ENCODE data around the gene GINS3. TPM values are rescaled to one million over a fixed set of nuclear protein-coding genes. Genes with fewer than 3 reads are reported as not detected.

The GINS3 gene
- total and polyA plus RNA-seq, 4 donors: 0.59 to 2.2 (median 1.4) TPM

- WGBS, 2 donors: 27 to 29% methylated on average over 2 of the region's 2 CpGs
- Histone ChIP-seq H3K36me3 (ENCODE audit: control insufficient read depth in 1 of 2, insufficient read depth in 2 of 2, low read length in 1 of 2) (no peaks in the 10 kb centered on the region), H3K27me3 (ENCODE audit: control insufficient read depth in 1 of 2, insufficient read depth in 2 of 2, low read length in 1 of 2) (no peaks in the 10 kb centered on the region), H3K9me3 (ENCODE audit: control insufficient read depth, low read length) (peaks cover 2% of the 10 kb centered on the region), H3K4me1 (ENCODE audit: control insufficient read depth in 1 of 2, insufficient read depth in 2 of 2, low read length in 2 of 2) (no peaks in the 10 kb centered on the region), H3K4me3 (ENCODE audit: low read length in 2 of 2) (no peak overlapping the region), H3K27ac (ENCODE audit: low read depth in 1 of 2, low read length in 2 of 2) (no peak overlapping the region)
- DNase-seq: no peak
- no peak for ATAC-seq (ENCODE audit: low FRiP score)
- intact Hi-C loops (cut with DNase I): no loop called here
These were observed 56.6 kb downstream of the GINS3 start for GRCh38 chr16:58448890-58449289.

- 75 to 82% methylated on average over 4 of the region's 4 CpGs for WGBS, 2 donors
- no peaks in the 10 kb centered on the region for H3K4me1 ChIP-seq (ENCODE audit: control insufficient read depth in 1 of 2, insufficient read depth in 2 of 2, low read length in 2 of 2)
- H3K36me3 ChIP-seq (ENCODE audit: control insufficient read depth in 1 of 2, insufficient read depth in 2 of 2, low read length in 1 of 2): no peaks in the 10 kb centered on the region
- H3K27me3 ChIP-seq (ENCODE audit: control insufficient read depth in 1 of 2, insufficient read depth in 2 of 2, low read length in 1 of 2): no peaks in the 10 kb centered on the region
- ATAC-seq (ENCODE audit: low FRiP score) (no peak), DNase-seq (no peak)
- no peak overlapping the region for H3K27ac ChIP-seq (ENCODE audit: low read depth in 1 of 2, low read length in 2 of 2)
- peaks cover 2% of the 10 kb centered on the region for H3K9me3 ChIP-seq (ENCODE audit: control insufficient read depth, low read length)
- intact Hi-C loops (cut with DNase I): no loop called here
- H3K4me3 ChIP-seq (ENCODE audit: low read length in 2 of 2): no peak overlapping the region
These were observed 57.0 kb downstream of the GINS3 start for GRCh38 chr16:58449306-58449705.

- Histone ChIP-seq H3K36me3 (ENCODE audit: control insufficient read depth in 1 of 2, insufficient read depth in 2 of 2, low read length in 1 of 2) (no peaks in the 10 kb centered on the region), H3K9me3 (ENCODE audit: control insufficient read depth, low read length) (peaks cover 2% of the 10 kb centered on the region), H3K27ac (ENCODE audit: low read depth in 1 of 2, low read length in 2 of 2) (no peak overlapping the region), H3K4me3 (ENCODE audit: low read length in 2 of 2) (no peak overlapping the region), H3K4me1 (ENCODE audit: control insufficient read depth in 1 of 2, insufficient read depth in 2 of 2, low read length in 2 of 2) (no peaks in the 10 kb centered on the region), H3K27me3 (ENCODE audit: control insufficient read depth in 1 of 2, insufficient read depth in 2 of 2, low read length in 1 of 2) (no peaks in the 10 kb centered on the region)
- no peak for DNase-seq
- intact Hi-C loops (cut with DNase I): no loop called here
- no peak for ATAC-seq (ENCODE audit: low FRiP score)
- 78 to 79% methylated on average over 5 of the region's 5 CpGs for WGBS, 2 donors
These were observed 57.5 kb downstream of the GINS3 start for GRCh38 chr16:58449768-58450167.

- H3K9me3 ChIP-seq (ENCODE audit: control insufficient read depth, low read length): peaks cover 2% of the 10 kb centered on the region
- intact Hi-C loops (cut with DNase I): no loop called here
- H3K4me3 ChIP-seq (ENCODE audit: low read length in 2 of 2): no peak overlapping the region
- H3K4me1 ChIP-seq (ENCODE audit: control insufficient read depth in 1 of 2, insufficient read depth in 2 of 2, low read length in 2 of 2): no peaks in the 10 kb centered on the region
- H3K36me3 ChIP-seq (ENCODE audit: control insufficient read depth in 1 of 2, insufficient read depth in 2 of 2, low read length in 1 of 2): no peaks in the 10 kb centered on the region
- no peak for DNase-seq
- WGBS, 2 donors: 73 to 80% methylated on average over 7 of the region's 7 CpGs
- H3K27me3 ChIP-seq (ENCODE audit: control insufficient read depth in 1 of 2, insufficient read depth in 2 of 2, low read length in 1 of 2): no peaks in the 10 kb centered on the region
- no peak for ATAC-seq (ENCODE audit: low FRiP score)
- H3K27ac ChIP-seq (ENCODE audit: low read depth in 1 of 2, low read length in 2 of 2): no peak overlapping the region
These were observed 58.3 kb downstream of the GINS3 start for GRCh38 chr16:58450590-58450989.

GRCh38 chr16:58451265-58451689, 59.0 kb downstream of the GINS3 start:
- WGBS, 2 donors: 37 to 39% methylated on average over 3 of the region's 3 CpGs
- H3K27ac ChIP-seq (ENCODE audit: low read depth in 1 of 2, low read length in 2 of 2): no peak overlapping the region
- no peaks in the 10 kb centered on the region for H3K36me3 ChIP-seq (ENCODE audit: control insufficient read depth in 1 of 2, insufficient read depth in 2 of 2, low read length in 1 of 2)
- H3K4me3 ChIP-seq (ENCODE audit: low read length in 2 of 2): no peak overlapping the region
- ATAC-seq (ENCODE audit: low FRiP score) (no peak), DNase-seq (no peak)
- H3K4me1 ChIP-seq (ENCODE audit: control insufficient read depth in 1 of 2, insufficient read depth in 2 of 2, low read length in 2 of 2): no peaks in the 10 kb centered on the region
- H3K27me3 ChIP-seq (ENCODE audit: control insufficient read depth in 1 of 2, insufficient read depth in 2 of 2, low read length in 1 of 2): no peaks in the 10 kb centered on the region
- intact Hi-C loops (cut with DNase I): no loop called here
- H3K9me3 ChIP-seq (ENCODE audit: control insufficient read depth, low read length): peaks cover 2% of the 10 kb centered on the region

- intact Hi-C loops (cut with DNase I): no loop called here
- DNase-seq: no peak
- H3K4me1 ChIP-seq (ENCODE audit: control insufficient read depth in 1 of 2, insufficient read depth in 2 of 2, low read length in 2 of 2): no peaks in the 10 kb centered on the region
- no peak overlapping the region for H3K4me3 ChIP-seq (ENCODE audit: low read length in 2 of 2)
- no peaks in the 10 kb centered on the region for H3K36me3 ChIP-seq (ENCODE audit: control insufficient read depth in 1 of 2, insufficient read depth in 2 of 2, low read length in 1 of 2)
- ATAC-seq (ENCODE audit: low FRiP score): no peak
- 81 to 86% methylated on average over 1 of the region's 1 CpG for WGBS, 2 donors
- H3K27ac ChIP-seq (ENCODE audit: low read depth in 1 of 2, low read length in 2 of 2): no peak overlapping the region
- H3K9me3 ChIP-seq (ENCODE audit: control insufficient read depth, low read length): peaks cover 2% of the 10 kb centered on the region
- H3K27me3 ChIP-seq (ENCODE audit: control insufficient read depth in 1 of 2, insufficient read depth in 2 of 2, low read length in 1 of 2): no peaks in the 10 kb centered on the region
These were observed 59.7 kb downstream of the GINS3 start for GRCh38 chr16:58451945-58452401.

- intact Hi-C loops (cut with DNase I): no loop called here
- 79 to 90% methylated on average over 3 of the region's 3 CpGs for WGBS, 2 donors
- no peak overlapping the region for H3K4me3 ChIP-seq (ENCODE audit: low read length in 2 of 2)
- H3K9me3 ChIP-seq (ENCODE audit: control insufficient read depth, low read length): peaks cover 2% of the 10 kb centered on the region
- H3K27me3 ChIP-seq (ENCODE audit: control insufficient read depth in 1 of 2, insufficient read depth in 2 of 2, low read length in 1 of 2): no peaks in the 10 kb centered on the region
- no peaks in the 10 kb centered on the region for H3K4me1 ChIP-seq (ENCODE audit: control insufficient read depth in 1 of 2, insufficient read depth in 2 of 2, low read length in 2 of 2)
- DNase-seq (no peak), ATAC-seq (ENCODE audit: low FRiP score) (no peak)
- no peaks in the 10 kb centered on the region for H3K36me3 ChIP-seq (ENCODE audit: control insufficient read depth in 1 of 2, insufficient read depth in 2 of 2, low read length in 1 of 2)
- no peak overlapping the region for H3K27ac ChIP-seq (ENCODE audit: low read depth in 1 of 2, low read length in 2 of 2)
These were observed 60.4 kb downstream of the GINS3 start for GRCh38 chr16:58452640-58453039.

GRCh38 chr16:58454178-58454577, 61.9 kb downstream of the GINS3 start:
- H3K4me3 ChIP-seq (ENCODE audit: low read length in 2 of 2): no peak overlapping the region
- H3K36me3 ChIP-seq (ENCODE audit: control insufficient read depth in 1 of 2, insufficient read depth in 2 of 2, low read length in 1 of 2): no peaks in the 10 kb centered on the region
- ATAC-seq (ENCODE audit: low FRiP score): no peak
- H3K27ac ChIP-seq (ENCODE audit: low read depth in 1 of 2, low read length in 2 of 2): no peak overlapping the region
- DNase-seq: no peak
- 82% methylated on average over 2 of the region's 2 CpGs for WGBS, 2 donors
- peaks cover 2% of the 10 kb centered on the region for H3K9me3 ChIP-seq (ENCODE audit: control insufficient read depth, low read length)
- H3K27me3 ChIP-seq (ENCODE audit: control insufficient read depth in 1 of 2, insufficient read depth in 2 of 2, low read length in 1 of 2): no peaks in the 10 kb centered on the region
- no peaks in the 10 kb centered on the region for H3K4me1 ChIP-seq (ENCODE audit: control insufficient read depth in 1 of 2, insufficient read depth in 2 of 2, low read length in 2 of 2)
- intact Hi-C loops (cut with DNase I): no loop called here

GRCh38 chr16:58454856-58455255, 62.6 kb downstream of the GINS3 start:
- WGBS, 2 donors: 78 to 84% methylated on average over 5 of the region's 5 CpGs
- DNase-seq (no peak), ATAC-seq (ENCODE audit: low FRiP score) (no peak)
- Histone ChIP-seq H3K36me3 (ENCODE audit: control insufficient read depth in 1 of 2, insufficient read depth in 2 of 2, low read length in 1 of 2) (no peaks in the 10 kb centered on the region), H3K4me3 (ENCODE audit: low read length in 2 of 2) (no peak overlapping the region), H3K9me3 (ENCODE audit: control insufficient read depth, low read length) (peaks cover under 1% of the 10 kb centered on the region), H3K27ac (ENCODE audit: low read depth in 1 of 2, low read length in 2 of 2) (no peak overlapping the region), H3K4me1 (ENCODE audit: control insufficient read depth in 1 of 2, insufficient read depth in 2 of 2, low read length in 2 of 2) (no peaks in the 10 kb centered on the region), H3K27me3 (ENCODE audit: control insufficient read depth in 1 of 2, insufficient read depth in 2 of 2, low read length in 1 of 2) (no peaks in the 10 kb centered on the region)
- intact Hi-C loops (cut with DNase I): no loop called here

All from aorta (tissue), 5 donors.